ENCODE measurements around the gene MVB12B. TPM values are rescaled to one million over a fixed set of nuclear protein-coding genes. Genes with fewer than 3 reads are reported as not detected.
A peak's percentile ranks its signal among the peaks of the same experiment; 100 is the strongest.

Gene MVB12B
- total RNA-seq, 1 donor from 2014 or later, result 0.26 TPM

DNA sequence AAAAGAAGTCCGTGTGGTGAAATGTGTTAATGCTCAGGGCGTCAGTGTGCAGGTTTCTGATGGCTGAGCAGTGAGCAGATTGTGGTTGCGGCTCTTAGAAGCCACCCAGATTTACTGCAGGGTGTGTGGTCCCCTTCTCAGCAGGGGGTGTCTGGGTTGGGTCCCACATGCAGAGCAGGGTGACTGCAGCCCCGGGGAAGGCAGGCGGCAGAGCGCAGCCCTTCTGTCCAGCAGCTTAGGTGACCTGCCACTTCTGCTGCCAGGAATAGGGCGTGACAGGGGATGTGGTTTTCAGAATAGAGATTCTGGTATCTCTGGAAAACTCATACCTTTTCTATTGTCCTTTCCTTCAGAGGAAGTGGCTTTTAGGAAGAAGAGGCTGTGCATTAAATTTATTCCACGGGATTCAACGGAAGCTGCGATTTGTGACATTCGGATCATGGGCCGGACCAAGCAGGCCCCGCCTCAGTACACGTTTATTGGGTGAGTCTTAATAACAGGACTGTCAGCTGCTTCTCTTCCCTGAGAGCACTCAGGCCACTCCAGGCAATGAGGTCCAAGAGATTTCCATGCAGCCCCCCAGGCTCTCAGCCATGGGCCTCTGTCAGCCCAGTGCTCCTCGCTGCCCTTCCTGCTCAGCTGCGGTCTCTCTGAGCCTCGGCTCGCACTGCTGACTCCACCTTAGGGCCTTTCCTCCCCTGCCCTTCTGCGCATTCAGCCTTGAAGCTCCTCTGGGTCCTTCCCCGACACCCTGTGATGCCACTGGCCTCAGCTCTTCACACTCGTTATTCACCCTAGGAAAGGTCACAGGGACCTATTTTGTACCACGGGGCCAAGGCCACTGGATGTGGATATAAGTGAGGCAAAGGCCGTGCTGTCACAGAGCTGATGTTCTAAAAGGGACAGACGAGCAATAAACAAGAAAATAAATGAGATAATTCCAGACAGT lies 65.4 kb downstream of the MVB12B start:
- no peak for FAIRE-seq
- Histone ChIP-seq H3K4me3 (ENCODE audit: low read depth, low read length) (no peak overlapping the region), H3K36me3 (ENCODE audit: control insufficient read depth, insufficient read depth, low read length) (no peaks in the 10 kb centered on the region), H3K27me3 (ENCODE audit: control insufficient read depth, insufficient read depth, low read length) (no peaks in the 10 kb centered on the region)
- TF ChIP-seq, protein P1, sequence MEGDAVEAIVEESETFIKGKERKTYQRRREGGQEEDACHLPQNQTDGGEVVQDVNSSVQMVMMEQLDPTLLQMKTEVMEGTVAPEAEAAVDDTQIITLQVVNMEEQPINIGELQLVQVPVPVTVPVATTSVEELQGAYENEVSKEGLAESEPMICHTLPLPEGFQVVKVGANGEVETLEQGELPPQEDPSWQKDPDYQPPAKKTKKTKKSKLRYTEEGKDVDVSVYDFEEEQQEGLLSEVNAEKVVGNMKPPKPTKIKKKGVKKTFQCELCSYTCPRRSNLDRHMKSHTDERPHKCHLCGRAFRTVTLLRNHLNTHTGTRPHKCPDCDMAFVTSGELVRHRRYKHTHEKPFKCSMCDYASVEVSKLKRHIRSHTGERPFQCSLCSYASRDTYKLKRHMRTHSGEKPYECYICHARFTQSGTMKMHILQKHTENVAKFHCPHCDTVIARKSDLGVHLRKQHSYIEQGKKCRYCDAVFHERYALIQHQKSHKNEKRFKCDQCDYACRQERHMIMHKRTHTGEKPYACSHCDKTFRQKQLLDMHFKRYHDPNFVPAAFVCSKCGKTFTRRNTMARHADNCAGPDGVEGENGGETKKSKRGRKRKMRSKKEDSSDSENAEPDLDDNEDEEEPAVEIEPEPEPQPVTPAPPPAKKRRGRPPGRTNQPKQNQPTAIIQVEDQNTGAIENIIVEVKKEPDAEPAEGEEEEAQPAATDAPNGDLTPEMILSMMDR (IDR thresholded peaks at IDR 0.05; ENCODE audit: insufficient read depth, low read length, severe bottlenecking), result no peak
- no peak for DNase-seq (ENCODE audit: low read depth)

DNA sequence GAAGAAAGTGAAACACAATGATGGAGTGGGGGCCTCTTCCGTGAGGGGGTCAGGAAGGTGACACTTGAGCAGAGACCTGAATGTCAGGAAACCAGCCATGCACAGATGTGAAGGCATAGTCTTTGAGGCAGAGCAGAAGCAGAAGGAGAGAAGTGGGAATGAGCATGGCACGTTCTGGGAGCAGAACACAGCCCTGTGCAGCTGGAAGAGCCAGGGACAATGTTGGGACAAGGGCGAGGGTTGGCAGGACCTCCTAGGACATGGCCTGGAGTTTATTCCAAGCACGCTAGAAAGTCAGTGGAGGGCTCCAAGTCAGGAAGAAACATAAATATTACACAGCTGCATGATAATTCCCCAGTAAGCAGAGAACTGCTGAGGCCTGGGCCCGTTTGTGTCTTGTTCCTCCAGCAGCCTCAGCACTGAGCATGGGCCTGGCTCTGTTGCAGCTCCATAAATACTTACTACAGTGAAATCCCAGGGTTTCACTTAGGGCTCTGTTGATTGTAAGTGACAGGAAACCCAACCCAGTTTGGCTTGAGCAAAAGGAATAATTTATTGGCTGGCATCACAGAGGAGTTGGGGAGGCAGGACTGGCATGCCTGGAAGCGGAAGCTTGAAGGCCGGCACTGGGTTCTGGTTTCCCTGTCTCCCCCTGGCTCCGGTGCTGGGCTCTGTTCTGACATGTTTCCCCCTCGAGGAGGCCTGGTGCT lies 66.2 kb downstream of the MVB12B start:
- no peak overlapping the region for H3K4me3 ChIP-seq (ENCODE audit: low read depth, low read length)
- FAIRE-seq, result no peak
- H3K27me3 ChIP-seq (ENCODE audit: control insufficient read depth, insufficient read depth, low read length), result no peaks in the 10 kb centered on the region
- TF ChIP-seq, protein P1 (IDR thresholded peaks at IDR 0.05; ENCODE audit: insufficient read depth, low read length, severe bottlenecking), result peak; percentile 4
- no peaks in the 10 kb centered on the region for H3K36me3 ChIP-seq (ENCODE audit: control insufficient read depth, insufficient read depth, low read length)
- peak; percentile 65 for DNase-seq (ENCODE audit: low read depth)

DNA sequence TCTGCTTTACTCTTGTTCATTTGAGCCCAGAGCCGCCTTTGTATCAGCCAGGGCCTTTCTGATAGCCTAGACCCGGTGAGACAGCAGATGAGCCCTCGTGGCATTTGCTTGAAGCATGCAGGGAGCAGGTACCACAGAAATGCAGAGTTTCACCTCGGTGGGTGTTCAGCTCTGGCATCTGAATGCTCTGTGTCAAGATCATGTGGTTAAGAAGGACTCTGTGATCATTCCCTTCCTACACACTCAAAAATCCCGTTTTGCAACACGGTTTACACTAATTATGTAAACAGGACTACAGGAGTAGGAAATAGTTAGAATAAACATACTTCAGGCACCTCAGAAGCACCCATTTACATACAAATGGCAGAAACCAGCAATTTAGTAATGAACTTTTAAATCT lies 67.2 kb downstream of the MVB12B start:
- H3K4me3 ChIP-seq (ENCODE audit: low read depth, low read length), result no peak overlapping the region
- no peaks in the 10 kb centered on the region for H3K36me3 ChIP-seq (ENCODE audit: control insufficient read depth, insufficient read depth, low read length)
- H3K27me3 ChIP-seq (ENCODE audit: control insufficient read depth, insufficient read depth, low read length), result no peaks in the 10 kb centered on the region
- TF ChIP-seq, protein P1 (IDR thresholded peaks at IDR 0.05; ENCODE audit: insufficient read depth, low read length, severe bottlenecking), result no peak
- FAIRE-seq (peak; percentile 52), DNase-seq (ENCODE audit: low read depth) (peak; percentile 74)

GRCh38 chr9:126394802-126395201 lies 68.2 kb downstream of the MVB12B start:
- Histone ChIP-seq H3K27me3 (ENCODE audit: control insufficient read depth, insufficient read depth, low read length) (no peaks in the 10 kb centered on the region), H3K36me3 (ENCODE audit: control insufficient read depth, insufficient read depth, low read length) (no peaks in the 10 kb centered on the region), H3K4me3 (ENCODE audit: low read depth, low read length) (no peak overlapping the region)
- DNase-seq (ENCODE audit: low read depth) (no peak), FAIRE-seq (no peak)
- TF ChIP-seq, protein P1 (IDR thresholded peaks at IDR 0.05; ENCODE audit: insufficient read depth, low read length, severe bottlenecking), result no peak

DNA sequence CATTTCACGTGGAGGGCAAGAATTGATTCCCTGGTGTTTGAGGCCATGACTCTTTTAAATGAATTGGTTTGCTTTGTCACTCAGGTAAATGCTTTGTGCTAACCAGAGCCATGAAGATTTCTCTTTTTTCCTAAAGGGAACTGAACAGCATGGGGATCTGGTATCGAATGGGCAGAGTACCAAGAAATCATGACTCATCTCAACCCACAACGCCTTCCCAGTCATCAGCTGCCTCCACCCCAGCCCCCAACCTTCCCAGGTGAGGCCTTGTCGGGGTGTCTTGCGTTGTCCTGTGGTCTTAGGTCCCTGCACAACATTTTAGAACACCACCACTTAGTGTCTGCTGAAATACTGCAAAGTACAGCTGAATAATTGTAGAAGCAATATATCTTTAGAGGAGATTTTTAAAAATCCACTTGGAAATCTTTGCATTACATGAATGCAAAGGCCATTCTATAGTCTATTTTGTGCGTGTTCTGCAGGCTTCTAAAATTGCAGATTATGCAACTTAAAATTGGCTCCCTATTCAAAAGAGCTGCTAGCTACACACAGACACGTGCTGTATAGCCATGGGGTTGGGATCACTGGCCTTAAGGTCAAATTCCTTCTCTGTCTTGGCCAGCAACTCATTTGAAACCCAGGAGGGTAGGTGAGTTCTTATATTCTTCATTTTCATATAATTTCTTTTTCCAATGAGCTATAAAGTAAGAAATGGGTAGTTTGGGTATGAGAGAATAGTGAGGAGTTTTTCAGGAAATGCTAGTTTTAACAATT lies 69.0 kb downstream of the MVB12B start:
- DNase-seq (ENCODE audit: low read depth) (peak; percentile 91), FAIRE-seq (no peak)
- no peaks in the 10 kb centered on the region for H3K36me3 ChIP-seq (ENCODE audit: control insufficient read depth, insufficient read depth, low read length)
- TF ChIP-seq, protein P1 (IDR thresholded peaks at IDR 0.05; ENCODE audit: insufficient read depth, low read length, severe bottlenecking), result no peak
- H3K4me3 ChIP-seq (ENCODE audit: low read depth, low read length), result no peak overlapping the region
- no peaks in the 10 kb centered on the region for H3K27me3 ChIP-seq (ENCODE audit: control insufficient read depth, insufficient read depth, low read length)

Measured in bronchial epithelial cell (primary cell).